Endothelial cell of umbilical vein (primary cell): Measurements from ENCODE around the gene EVX1. TPM values are rescaled to one million over a fixed set of nuclear protein-coding genes. Genes with fewer than 3 reads are reported as not detected.

Source experiments
- BruUV-seq: library from RNA; stranded (reverse); fragments of 400-500 nt; replicated peaks from 2 replicates; lab custom pipeline; 2021; lab: Mats Ljungman, UMichigan
- CTCF ChIA-PET: fragments of 300-600, 350-600 bp; sonication (Branson Sonifier 250); formaldehyde crosslinking; loops from one replicate; lab custom pipeline; 2021; ENCODE audit warnings: antibody characterized with exemption, inconsistent platforms; lab: Charles Lee
- POLR2A ChIA-PET: fragments of 300-600, 350-600 bp; sonication (Branson Sonifier 250); formaldehyde crosslinking; loops from one replicate; lab custom pipeline; 2021; ENCODE audit warnings: antibody characterized with exemption, inconsistent platforms; lab: Charles Lee
- DNase-seq: peaks from one replicate; pipeline ENCODE4 v3.0.0-alpha.2; 2011; ENCODE audit warnings: low read depth, low spot score
- FAIRE-seq: peaks from 2 replicates; lab custom pipeline; 2011; peaks lifted over from hg19 to GRCh38; lab: Jason Lieb, UNC
- H2AFZ ChIP-seq: 2 replicates; pipeline ENCODE4 v1.6.0; 2012; ENCODE audit warnings: low read depth, low read length, control low read depth, inconsistent platforms
- H3K27ac ChIP-seq: 2 replicates; pipeline ENCODE4 v1.5.1; 2011; ENCODE audit warnings: low read depth, mild to moderate bottlenecking, control low read depth, low read length, moderate library complexity; ENCODE audit not compliant: insufficient read depth
- H3K27me3 ChIP-seq, 2 experiments: 2 replicates each; pipeline versions ENCODE4 v1.6.0 to v1.6.1; 2011; ENCODE audit warnings: low read length in 2 of 2, mixed read lengths in 1 of 2; ENCODE audit not compliant: control insufficient read depth in 2 of 2, insufficient read depth in 2 of 2
- H3K36me3 ChIP-seq, 2 experiments: 2 replicates in 1 of 2; 3 replicates in 1 of 2; pipeline ENCODE4 v1.5.1; 2011; ENCODE audit warnings: low read length in 2 of 2, mild to moderate bottlenecking in 1 of 2, moderate library complexity in 1 of 2; ENCODE audit not compliant: control insufficient read depth in 2 of 2, insufficient read depth in 2 of 2; ENCODE audit errors: extremely low read depth in 1 of 2
- H3K4me1 ChIP-seq: 3 replicates; pipeline ENCODE4 v1.5.1; 2011; ENCODE audit warnings: mild to moderate bottlenecking, low read length; ENCODE audit not compliant: control insufficient read depth, insufficient read depth; ENCODE audit errors: extremely low read depth
- H3K4me2 ChIP-seq: 2 replicates; pipeline ENCODE4 v1.6.1; 2011; ENCODE audit warnings: low read length, control low read depth, mixed read lengths; ENCODE audit not compliant: insufficient read depth
- H3K4me3 ChIP-seq, 3 experiments: fragments of 200-600 bp in 1 of 3; sonication (generic), shearing (Covaris generic) in 1 of 3; replicated peaks in 1 of 3; 2 replicates each; pipeline ENCODE4 v1.5.1; 2011 to 2016; ENCODE audit warnings: control low read depth in 3 of 3, low read length in 3 of 3, mild to moderate bottlenecking in 2 of 3, inconsistent platforms in 1 of 3, low read depth in 1 of 3, moderate library complexity in 1 of 3; ENCODE audit not compliant: insufficient read depth in 1 of 3
- H3K79me2 ChIP-seq: 2 replicates; pipeline ENCODE4 v1.6.0; 2012; ENCODE audit warnings: low read length, inconsistent platforms; ENCODE audit not compliant: control insufficient read depth, insufficient read depth
- H3K9ac ChIP-seq: replicated peaks from 2 replicates; pipeline ENCODE3; 2011; ENCODE audit warnings: low read length, control low read depth; ENCODE audit not compliant: insufficient read depth; ENCODE audit errors: extremely low read depth
- H3K9me1 ChIP-seq: replicated peaks from 3 replicates; pipeline ENCODE4 v1.6.0; 2011; ENCODE audit warnings: mild to moderate bottlenecking, low read length; ENCODE audit not compliant: control insufficient read depth, insufficient read depth; ENCODE audit errors: extremely low read depth
- H3K9me3 ChIP-seq: replicated peaks from 2 replicates; pipeline ENCODE4 v1.5.1; 2012; ENCODE audit warnings: low read length, inconsistent platforms; ENCODE audit not compliant: control insufficient read depth, insufficient read depth
- H4K20me1 ChIP-seq: replicated peaks from 2 replicates; pipeline ENCODE3; 2011; ENCODE audit warnings: mild to moderate bottlenecking, low read length; ENCODE audit not compliant: control insufficient read depth, insufficient read depth; ENCODE audit errors: extremely low read depth
- EZH2 ChIP-seq: IDR thresholded peaks from 2 replicates; pipeline ENCODE4 v1.6.1; 2012; ENCODE audit warnings: borderline replicate concordance, low read depth, mild to moderate bottlenecking, moderate library complexity, low read length, inconsistent platforms; ENCODE audit not compliant: severe bottlenecking
- JUN ChIP-seq: IDR thresholded peaks from 2 replicates; pipeline ENCODE4 v1.6.1; 2011; ENCODE audit warnings: borderline replicate concordance, low read depth; ENCODE audit not compliant: insufficient read length, insufficient read depth
- dilution Hi-C: fragments of 300-500 bp; cut with MboI; formaldehyde crosslinking; loops from one replicate; pipeline ENCODE4 v1.15.0; 2019; ENCODE audit warnings: low sequenced_read_pairs; ENCODE audit not compliant: extremely low pct_ligation_motif_present
- intact Hi-C: fragments of 100-400 bp; cut with micrococcal nuclease; formaldehyde crosslinking; loops from one replicate; pipeline ENCODE4 v1.10.0; 2022
- polyA plus RNA-seq, 4 experiments: library from polyadenylated mRNA; depleted of rRNA in 3 of 4; stranded (reverse) in 3 of 4; unstranded in 1 of 4; fragments of >200 nt; gene quantifications; 2 replicates each; pipeline versions ENCODE4 v1.2.1 to v1.2.3, GENCODE V29; 2011 to 2012; ENCODE audit warnings: missing spikeins in 1 of 4
- total RNA-seq: library from RNA; stranded (reverse); gene quantifications from 2 replicates; pipeline ENCODE4 v1.2.3, GENCODE V29; 2021

EVX1 gene
- total and polyA plus RNA-seq, 2 donors (not counting 3 experiments of a cell fraction or from before 2014, with no cell fraction given) = not detected

DNA sequence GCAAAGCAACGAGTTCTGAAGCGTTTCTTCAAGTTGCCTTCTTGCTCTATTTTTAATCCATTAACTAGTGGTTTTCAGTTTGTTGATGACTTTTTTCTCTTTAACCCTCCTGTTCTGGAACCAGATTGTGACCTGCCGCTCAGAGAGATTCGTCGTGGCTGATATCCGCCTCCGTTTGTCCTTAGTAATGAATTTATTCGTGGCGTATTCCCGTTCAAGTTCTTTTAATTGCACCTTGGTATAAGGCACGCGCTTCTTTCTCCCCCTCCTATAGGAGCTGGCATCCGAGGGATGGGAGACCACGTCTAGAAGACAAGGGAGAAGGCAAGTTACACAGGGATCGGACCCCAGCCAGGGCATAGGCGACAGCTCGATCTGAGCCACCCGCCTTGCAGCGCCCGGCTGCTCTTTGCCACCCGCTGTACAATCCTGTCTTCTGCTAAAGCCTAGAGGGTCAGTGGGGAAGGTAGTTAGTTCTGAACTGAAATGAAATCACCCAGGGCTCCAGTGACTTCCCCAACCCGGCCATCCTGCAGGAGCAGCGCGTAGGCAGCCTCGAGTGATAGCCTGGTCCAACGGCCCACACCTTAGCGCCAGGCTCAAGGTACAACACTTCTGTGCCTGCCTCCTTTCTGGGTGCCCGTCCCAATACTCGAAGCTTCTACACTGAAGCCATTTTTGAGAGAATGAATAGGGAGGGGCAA, 44.3 kb upstream of the EVX1 start:
- H3K9me3 ChIP-seq = no peaks in the 10 kb centered on the region
- dilution Hi-C loops (no loop called here), intact Hi-C loops (no loop called here)
- H3K9me1 ChIP-seq = no peaks in the 10 kb centered on the region
- CTCF ChIA-PET = interaction anchor here (0.7 to 2.9 kb wide), 14 partner anchors 12 to 898 kb away, joined by 3 to 24 read pairs (median 4); partner anchors contain the start of gene HOXA11
- POLR2A ChIA-PET = no interaction called here
- H3K27ac ChIP-seq = no peak overlapping the region
- DNase-seq (no peak), FAIRE-seq (peak; percentile 15)
- TF ChIP-seq JUN (no peak), EZH2 (peak; percentile 73)
- H3K36me3 ChIP-seq = no peaks in the 10 kb centered on the region
- BruUV-seq = no TSS peak
- no peak overlapping the region for H2AFZ ChIP-seq
- no peaks in the 10 kb centered on the region for H3K79me2 ChIP-seq
- no peak overlapping the region for H3K9ac ChIP-seq
- H4K20me1 ChIP-seq = no peaks in the 10 kb centered on the region
- no peak overlapping the region for H3K4me3 ChIP-seq
- no peak overlapping the region for H3K4me2 ChIP-seq
- H3K4me1 ChIP-seq = peaks cover 16% of the 10 kb centered on the region
- peaks cover 71 to 94% of the 10 kb centered on the region in 2 experiments for H3K27me3 ChIP-seq

DNA sequence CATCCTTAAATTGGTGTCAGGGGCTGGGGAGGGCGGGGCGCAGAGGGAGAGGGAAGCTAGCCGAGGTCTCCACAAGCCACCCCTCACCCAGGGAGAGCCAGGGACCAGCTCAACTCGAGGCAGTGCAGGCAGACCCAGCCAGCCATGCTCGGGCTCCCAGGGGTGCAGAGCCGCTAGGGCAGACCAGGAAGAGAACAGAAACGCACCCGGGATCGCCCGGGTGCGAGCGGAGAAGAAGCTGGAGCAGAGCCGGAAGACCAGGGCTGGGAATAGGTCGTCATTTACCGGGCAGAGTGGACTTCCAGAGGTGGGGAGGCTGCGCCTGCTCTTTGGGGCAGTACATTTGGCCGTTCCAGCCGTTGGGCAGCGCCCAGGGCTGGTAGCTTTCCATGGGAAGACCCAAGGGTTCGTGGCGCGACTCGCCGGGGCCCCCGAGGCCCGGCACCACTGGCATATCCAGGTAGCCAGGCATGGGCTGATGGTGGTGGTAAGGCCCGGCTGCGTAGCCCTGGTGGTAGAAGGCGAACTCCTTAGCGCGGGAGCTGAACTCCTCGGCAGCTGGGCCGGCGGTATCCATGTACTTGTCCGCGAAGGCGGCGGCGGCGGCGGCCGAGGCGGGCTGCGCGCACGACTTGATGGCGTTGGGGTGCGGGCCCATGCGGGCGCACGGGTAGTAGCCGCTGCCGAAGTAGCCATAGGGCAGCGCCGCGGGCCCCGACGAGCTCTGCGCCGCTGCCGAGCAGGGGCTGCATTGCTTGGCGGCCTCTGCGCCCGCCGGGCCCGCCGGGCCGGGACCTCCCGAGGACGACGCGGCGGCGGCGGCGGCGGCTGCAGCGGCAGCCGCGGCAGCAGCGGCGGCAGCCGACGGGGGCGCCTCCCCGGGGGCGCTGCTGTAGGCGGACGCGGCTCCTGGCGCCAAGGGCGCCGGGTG, 43.5 kb upstream of the EVX1 start:
- Histone ChIP-seq H3K9me3 (no peaks in the 10 kb centered on the region), H3K27me3 (peaks cover 74 to 94% of the 10 kb centered on the region in 2 experiments), H4K20me1 (no peaks in the 10 kb centered on the region), H3K4me2 (peak overlapping the region; percentile 65), H3K36me3 (no peaks in the 10 kb centered on the region), H3K4me3 (peak overlapping the region in 2 of 3 experiments; percentile 1 to 24), H3K9ac (no peak overlapping the region), H3K4me1 (peaks cover 16% of the 10 kb centered on the region), H2AFZ (peak overlapping the region; percentile 56), H3K27ac (no peak overlapping the region), H3K9me1 (no peaks in the 10 kb centered on the region), H3K79me2 (no peaks in the 10 kb centered on the region)
- dilution Hi-C loops (no loop called here), intact Hi-C loops (no loop called here)
- TF ChIP-seq EZH2 (peak; percentile 70), JUN (no peak)
- peak; percentile 4 for FAIRE-seq
- BruUV-seq = no TSS peak
- ChIA-PET POLR2A (no interaction called here), CTCF (interaction anchor here (0.7 to 2.9 kb wide), 22 partner anchors 8 to 897 kb away, joined by 3 to 24 read pairs (median 4); partner anchors contain the start of gene HOXA11)
- no peak for DNase-seq
